HG03196 (cell line): ENCODE results near the gene FBXL20.

Experiments
- ATAC-seq: cut with Tn5 transposase; IDR thresholded peaks from one replicate; pipeline ENCODE4 v1.9.1; 2021; ENCODE audit not compliant: unreplicated experiment

Gene FBXL20

DNA sequence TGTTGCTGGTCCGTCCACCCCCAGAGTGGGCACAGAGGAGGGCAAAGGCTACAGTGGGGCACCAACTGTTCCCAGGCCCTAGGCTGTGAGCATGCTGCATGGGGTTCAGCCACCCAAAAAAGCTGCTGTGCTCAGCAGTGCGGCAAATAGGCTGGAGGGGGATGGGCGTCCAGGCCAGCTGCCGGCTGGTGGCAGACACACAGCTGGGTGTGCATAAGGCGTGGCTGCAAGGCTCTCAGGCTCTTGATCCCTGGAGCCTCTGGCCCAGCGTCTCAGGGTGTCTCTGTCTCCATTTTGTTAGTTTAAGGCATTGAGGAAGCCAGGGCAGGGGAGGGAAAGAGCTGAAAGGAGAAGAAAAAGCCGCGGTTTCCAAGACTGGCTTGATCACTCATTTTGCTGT is 192.5 kb downstream of the FBXL20 start:
- peak; percentile 43 for ATAC-seq

DNA sequence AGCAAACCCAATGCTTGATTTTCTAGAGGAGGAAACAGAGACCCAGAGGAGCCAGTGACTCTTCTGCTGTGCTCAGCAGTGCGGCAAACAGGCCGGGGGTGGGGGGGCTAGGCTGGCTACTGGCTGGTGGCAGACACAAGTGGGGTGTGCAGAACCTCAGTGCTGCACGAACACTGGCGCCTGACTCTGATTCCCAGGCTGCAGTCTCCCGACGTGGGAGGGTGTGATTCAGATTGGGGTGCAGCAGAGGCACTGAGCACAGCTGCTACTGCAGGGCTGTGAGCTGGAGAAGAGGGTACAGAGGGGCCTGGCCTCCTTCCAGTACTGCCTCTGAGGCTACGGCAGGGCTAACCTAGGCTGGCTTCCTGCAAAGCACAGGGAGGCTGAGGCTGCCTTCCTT is 193.3 kb downstream of the FBXL20 start:
- ATAC-seq = no peak

DNA sequence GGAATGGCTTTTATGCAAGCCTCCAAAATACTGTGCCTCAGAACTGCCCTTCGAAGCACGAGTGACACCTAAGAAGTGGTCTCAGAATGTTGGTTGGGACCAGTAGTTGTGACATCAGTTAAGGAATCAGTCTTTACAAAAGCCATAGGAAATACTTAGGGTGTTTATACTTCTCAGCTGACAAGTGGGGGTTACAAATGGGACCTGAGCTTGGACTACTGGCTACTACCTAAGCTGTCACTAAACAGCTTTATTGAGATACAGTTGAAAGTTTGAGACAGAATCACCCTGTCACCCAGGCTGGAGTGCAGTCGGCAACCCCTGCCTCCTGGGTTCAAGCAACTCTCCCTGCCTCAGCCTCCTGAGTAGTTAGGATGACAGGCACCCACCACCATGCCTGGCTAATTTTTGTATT is 196.3 kb downstream of the FBXL20 start:
- no peak for ATAC-seq

DNA sequence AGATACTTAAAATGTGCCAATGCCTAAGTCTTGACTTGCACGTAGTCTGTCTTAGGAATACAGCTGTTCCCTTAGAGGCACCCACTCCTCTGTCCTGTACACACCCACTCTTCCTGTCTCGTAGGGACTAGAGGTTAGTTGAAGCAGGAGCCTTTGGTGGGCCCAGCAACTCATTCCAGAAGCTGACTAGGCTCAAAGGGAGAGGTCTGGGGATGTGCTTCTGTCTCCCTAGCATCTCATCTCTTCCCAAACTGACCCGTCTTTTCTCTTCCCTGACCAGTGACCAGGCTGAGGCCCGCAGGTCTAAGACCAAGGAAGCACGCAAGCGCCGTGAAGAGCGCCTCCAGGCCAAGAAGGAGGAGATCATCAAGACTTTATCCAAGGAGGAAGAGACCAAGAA is 197.2 kb downstream of the FBXL20 start:
- no peak for ATAC-seq
